MV-4-11 (cell line): ENCODE measurements around the gene RNF144A.
A peak's percentile ranks its signal among the peaks of the same experiment; 100 is the strongest.

Source experiments
- DNase-seq: peaks from one replicate; lab custom pipeline; 2025; lab: John Stamatoyannopoulos, UW

The RNF144A gene

GRCh38 chr2:6947929-6948676 lies 30.9 kb downstream of the RNF144A start:
- DNase-seq, result no peak

DNA sequence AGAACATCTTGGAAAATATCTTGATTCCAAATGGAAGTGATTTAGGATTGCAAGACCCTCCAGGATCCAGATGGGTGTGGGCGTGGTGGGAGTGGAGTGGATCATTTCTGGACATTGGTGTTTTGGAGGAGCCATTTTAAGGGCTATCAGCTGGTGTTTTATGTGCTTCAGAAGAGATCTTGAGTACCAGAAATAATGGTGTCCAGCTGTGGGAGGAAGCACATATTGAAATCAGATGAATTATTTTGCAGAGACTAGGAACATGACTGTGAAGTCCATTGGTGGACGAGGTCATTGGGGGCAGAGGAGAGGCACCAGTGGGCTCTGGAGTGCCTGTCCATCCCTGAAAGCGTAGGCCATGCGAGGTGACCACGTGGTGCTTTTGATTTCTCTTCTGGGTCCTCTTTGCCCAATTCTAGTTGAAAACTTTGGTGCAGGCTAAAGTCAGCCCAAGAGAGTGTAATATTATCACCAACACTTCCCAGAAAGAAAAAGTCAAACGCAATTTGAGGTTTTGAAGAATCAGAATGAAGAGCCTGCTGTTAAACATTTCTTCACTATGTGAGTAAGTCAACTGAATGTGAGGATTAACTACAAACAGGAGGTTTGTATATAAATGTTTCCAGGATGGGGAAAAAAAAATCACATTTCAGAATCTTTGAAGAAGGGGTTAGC lies 31.6 kb downstream of the RNF144A start:
- DNase-seq, result peak; percentile 44

GRCh38 chr2:6951046-6951445 lies 33.8 kb downstream of the RNF144A start:
- DNase-seq, result no peak

DNA sequence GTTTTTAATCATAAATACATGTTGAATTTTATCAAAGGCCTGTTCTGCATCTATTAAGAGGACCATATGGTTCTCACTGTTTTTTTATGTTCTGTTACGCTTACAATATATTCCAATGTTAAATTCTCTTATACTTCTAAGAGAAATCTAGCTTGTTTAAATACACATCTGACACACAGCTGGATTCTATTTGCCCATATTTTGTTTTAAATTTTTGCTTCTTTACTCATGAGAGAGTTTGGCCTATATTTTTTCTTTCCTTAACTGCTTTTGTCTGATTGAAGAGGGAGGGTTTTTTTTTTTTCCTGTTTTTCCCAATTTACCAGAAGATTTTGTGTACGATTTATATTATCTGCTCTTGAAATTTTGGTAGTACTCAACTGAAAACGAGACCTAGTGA lies 34.9 kb downstream of the RNF144A start:
- no peak for DNase-seq

- DNase-seq, result no peak
Measured at GRCh38 chr2:6954586-6954985, 37.4 kb downstream of the RNF144A start.

GRCh38 chr2:6955511-6956136 lies 38.4 kb downstream of the RNF144A start:
- DNase-seq, result no peak

DNA sequence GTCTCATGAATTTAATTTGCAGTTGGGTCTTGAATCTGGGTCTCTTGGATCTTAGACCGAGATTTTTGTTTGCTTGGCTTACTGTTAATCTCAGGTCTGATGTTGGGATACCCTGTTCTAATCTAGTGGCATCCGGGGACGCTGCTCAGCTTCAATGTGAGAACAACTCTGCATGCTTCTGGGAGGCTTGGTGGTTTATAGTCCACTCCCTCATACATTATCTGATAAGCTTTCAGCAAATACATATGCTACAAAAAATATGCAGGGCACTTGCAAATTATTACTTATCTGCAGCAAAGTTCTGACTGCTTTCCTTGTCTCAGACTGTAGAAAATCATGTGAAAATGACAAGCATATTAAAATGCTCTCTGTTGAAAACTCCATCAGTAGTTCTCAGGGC lies 39.4 kb downstream of the RNF144A start:
- DNase-seq, result no peak

- DNase-seq, result no peak
Measured at GRCh38 chr2:6957031-6957714, 40.0 kb downstream of the RNF144A start.

GRCh38 chr2:6957910-6958615 lies 40.9 kb downstream of the RNF144A start:
- no peak for DNase-seq

DNA sequence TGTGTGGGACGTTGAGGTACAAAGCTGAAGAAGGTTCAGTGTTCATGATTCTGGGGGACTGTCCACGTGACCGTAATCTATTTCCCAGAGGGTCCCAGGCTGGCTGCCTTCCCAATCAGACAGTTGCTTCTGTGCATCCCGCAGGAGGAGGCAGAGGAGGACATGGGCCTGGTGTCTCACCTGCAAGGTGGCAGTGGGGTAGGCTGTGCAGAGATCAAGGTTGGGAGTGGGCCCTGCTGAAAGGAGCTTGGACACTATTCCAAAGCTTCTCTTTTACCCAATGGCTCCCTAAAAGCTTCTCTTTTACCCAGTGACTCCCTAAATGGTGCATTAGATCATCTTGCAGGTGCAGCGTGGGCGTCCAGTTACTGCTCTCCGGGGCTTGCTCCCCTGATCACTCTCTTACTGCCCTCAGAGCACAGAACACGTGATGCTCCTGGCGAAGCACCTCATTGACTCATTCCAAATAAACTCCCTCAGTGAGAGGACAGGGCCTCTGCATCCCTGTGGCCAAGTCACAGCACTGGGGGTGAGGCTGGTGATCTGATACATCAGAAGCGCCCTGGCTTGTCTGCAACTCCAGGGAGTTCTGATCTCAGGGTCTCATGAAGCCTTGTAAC lies 41.5 kb downstream of the RNF144A start:
- no peak for DNase-seq

DNA sequence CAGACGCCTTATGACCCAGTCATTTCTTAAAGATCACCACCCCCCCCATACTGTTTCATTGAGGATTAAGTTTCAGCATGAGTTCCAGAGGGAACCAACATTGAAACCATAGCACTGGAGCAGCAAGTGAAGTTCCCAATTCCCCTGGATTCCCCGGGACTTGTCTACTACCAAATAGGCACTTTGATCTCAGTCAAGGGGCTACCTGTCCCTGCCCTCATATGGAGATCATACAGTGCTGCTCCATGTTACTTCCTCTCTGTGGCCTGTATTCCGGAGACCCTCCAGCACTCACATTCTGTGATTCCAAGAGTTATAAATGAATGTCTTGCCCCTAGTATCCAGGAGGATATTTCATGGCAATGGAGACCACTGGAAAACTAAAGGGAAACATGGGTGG lies 42.5 kb downstream of the RNF144A start:
- no peak for DNase-seq

GRCh38 chr2:6960659-6961058 lies 43.4 kb downstream of the RNF144A start:
- DNase-seq, result no peak

DNA sequence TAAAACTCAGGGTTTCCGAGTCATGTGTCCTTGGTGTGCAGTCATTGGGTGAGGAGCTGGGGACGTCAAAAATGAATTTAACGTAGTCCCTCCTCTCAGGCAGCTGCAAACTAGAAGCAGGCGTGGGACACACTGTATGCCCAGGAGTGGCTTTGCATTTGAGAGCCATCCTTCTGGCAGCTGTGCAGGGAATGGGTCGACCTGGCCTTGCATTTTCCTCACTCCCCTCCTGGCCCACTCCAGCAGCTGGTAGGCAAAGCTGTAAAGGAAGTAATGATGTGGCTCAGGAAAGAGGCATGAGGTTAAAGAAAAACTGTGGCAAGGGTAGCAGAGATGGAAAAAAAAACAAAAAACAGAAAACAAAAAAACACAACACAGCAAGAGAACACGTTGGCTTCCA lies 46.5 kb downstream of the RNF144A start:
- DNase-seq, result no peak

DNA sequence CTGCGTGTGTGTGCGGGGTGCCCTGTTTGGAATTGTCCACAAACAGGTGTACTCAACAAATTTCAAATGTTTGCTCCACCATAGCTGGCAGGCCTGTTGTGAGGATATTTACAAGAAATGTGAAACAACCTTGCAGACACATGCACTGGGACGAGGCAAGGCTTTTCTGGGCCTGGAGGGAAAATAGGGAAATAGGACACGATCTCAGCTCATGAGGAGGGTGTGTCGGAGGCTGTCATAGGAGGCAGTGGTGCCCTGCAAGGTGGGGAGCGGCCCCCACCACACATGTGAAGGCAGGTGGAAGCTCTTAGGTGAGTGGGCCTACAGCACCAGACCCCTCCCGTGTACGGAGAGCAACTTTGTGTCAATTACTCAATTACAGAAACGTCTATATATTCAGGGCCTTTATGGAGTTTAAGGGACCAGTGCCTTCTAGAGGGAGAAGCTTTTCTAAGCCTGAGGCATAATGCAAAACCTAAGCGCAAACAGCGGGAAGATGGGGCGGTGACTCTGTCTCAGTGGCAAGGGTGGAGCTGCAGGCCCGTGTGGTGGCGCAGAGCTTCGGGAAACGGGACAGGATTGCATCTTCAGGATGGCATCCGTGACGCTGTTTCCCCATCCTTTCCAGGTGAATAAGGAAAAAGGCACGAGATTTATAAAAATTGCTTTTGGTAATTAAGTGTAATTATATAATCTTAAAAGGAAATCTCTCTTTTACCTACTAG lies 48.0 kb downstream of the RNF144A start:
- DNase-seq, result no peak

DNA sequence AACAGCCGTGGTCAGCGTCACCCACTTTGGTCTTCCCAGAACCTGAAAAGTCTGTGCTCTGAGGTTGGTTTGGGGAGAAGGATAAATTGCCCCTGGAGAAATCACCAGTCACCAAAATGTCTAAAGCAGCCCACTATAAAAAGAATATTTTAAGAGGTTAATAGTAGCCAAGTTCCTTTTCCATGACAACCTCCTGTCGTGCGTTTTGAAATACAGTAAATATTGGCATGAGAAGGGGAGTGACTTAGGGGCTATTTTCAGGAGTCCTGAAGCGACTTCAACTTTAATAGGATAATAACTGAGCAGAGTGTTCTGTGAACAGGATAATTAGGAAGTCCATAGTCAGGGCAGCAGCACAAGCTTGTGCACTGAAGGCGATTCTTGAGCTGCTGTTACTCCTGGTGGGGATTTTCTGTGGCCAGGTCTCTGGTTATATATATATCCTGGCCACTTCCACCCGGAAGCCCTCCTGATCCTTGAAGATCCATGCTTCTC lies 49.3 kb downstream of the RNF144A start:
- no peak for DNase-seq

GRCh38 chr2:6967301-6967700 lies 50.1 kb downstream of the RNF144A start:
- no peak for DNase-seq

- DNase-seq, result no peak
Measured at GRCh38 chr2:6968319-6969100, 51.3 kb downstream of the RNF144A start.

DNA sequence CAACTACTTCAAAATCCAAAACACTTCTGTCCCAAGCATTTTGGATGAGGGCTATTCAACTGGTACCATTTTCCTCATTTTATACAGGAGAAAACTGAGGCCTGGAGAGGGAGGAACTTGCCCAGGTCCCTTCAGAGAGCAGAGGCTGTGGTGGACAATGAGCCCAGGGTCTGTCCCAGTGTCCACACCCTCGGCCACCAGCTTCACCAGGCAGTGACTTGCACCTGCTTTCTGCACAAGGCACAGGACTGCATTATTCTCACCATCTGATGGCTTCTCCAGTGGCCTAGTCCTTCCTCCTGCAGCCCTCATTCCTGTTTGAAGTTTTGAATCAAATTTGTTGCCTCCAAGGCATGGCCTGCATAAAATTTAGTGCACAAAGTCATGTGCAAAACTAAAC lies 53.3 kb downstream of the RNF144A start:
- no peak for DNase-seq

DNA sequence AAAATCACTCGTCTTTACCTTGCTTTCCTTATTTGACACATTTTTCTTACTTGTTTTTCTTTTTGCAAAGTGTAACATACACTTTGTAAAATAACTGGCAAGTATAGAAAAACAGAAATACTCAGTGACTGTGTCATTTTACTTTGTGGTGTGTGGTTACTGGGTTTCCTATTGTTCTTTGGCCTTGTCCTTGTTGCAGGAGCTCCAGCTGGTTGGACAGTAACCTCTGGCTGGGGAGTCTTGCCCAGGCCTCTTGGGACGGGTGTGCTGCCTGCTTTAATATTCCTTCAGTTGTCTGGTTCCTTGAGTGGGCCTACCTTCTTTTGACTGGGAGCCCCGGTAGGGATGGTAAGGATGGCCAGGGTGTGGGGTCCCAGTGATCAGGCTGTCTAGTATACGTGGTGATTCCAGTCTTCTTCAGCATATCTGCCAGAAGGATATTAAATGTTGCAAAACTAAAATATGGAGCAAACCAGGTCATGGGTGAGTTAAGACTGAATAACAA lies 53.8 kb downstream of the RNF144A start:
- DNase-seq, result no peak

GRCh38 chr2:6971502-6971901 lies 54.3 kb downstream of the RNF144A start:
- DNase-seq, result no peak
